IMR-90 (cell line): ENCODE measurements around the gene RBM44. TPM values are rescaled to one million over a fixed set of nuclear protein-coding genes. Genes with fewer than 3 reads are reported as not detected.

Experiments
- ATAC-seq: fragments of 200-7000 bp; cut with Tn5 transposase; 2 replicates; pipeline ENCODE4 v1.9.1; 2020; ENCODE audit warnings: low read depth, mild to moderate bottlenecking, moderate library complexity
- BruUV-seq: library from RNA; stranded (reverse); fragments of 400-500 nt; replicated peaks from 2 replicates; lab custom pipeline; 2021; lab: Mats Ljungman, UMichigan
- CTCF ChIA-PET: fragments of 300-600 bp; formaldehyde crosslinking; extraction: SDS; loops from one replicate; lab custom pipeline; 2021; ENCODE audit warnings: antibody characterized with exemption; lab: Yijun Ruan, JAX
- POLR2A ChIA-PET: fragments of 300-600 bp; sonication (Branson Sonifier 250); formaldehyde crosslinking; loops from one replicate; lab custom pipeline; 2022; ENCODE audit warnings: antibody characterized with exemption; ENCODE audit not compliant: unreplicated experiment; lab: Charles Lee
- DNase-seq: peaks from one replicate; pipeline ENCODE4 v3.0.0; 2013
- H2AFZ ChIP-seq: replicated peaks from 2 replicates; pipeline ENCODE3; 2013; ENCODE audit warnings: low read length, mild to moderate bottlenecking; ENCODE audit not compliant: poor library complexity
- H2AK5ac ChIP-seq: 2 replicates; pipeline ENCODE4 v1.6.1; 2013; ENCODE audit warnings: low read depth, low read length, inconsistent platforms
- H2AK9ac ChIP-seq: replicated peaks from 2 replicates; pipeline ENCODE3; 2013; ENCODE audit warnings: mild to moderate bottlenecking, low read depth, low read length, moderate library complexity; ENCODE audit not compliant: poor library complexity
- H2BK120ac ChIP-seq: 2 replicates; pipeline ENCODE4 v1.6.1; 2013; ENCODE audit warnings: low read depth, low read length, inconsistent platforms
- H2BK15ac ChIP-seq: 3 replicates; pipeline ENCODE4 v1.6.1; 2013; ENCODE audit warnings: low read depth, low read length, inconsistent platforms
- H2BK20ac ChIP-seq: 2 replicates; pipeline ENCODE4 v1.6.1; 2013; ENCODE audit warnings: low read depth, mild to moderate bottlenecking, inconsistent platforms, low read length, moderate library complexity
- H2BK5ac ChIP-seq: 2 replicates; pipeline ENCODE4 v1.6.1; 2013; ENCODE audit warnings: mild to moderate bottlenecking, low read depth, low read length, inconsistent platforms; ENCODE audit not compliant: poor library complexity, severe bottlenecking
- H3K14ac ChIP-seq: replicated peaks from 2 replicates; pipeline ENCODE4 v1.6.1; 2013; ENCODE audit warnings: low read depth, low read length, inconsistent platforms
- H3K18ac ChIP-seq: 2 replicates; pipeline ENCODE4 v1.6.1; 2013; ENCODE audit warnings: low read depth, low read length, control low read depth
- H3K23ac ChIP-seq: 2 replicates; pipeline ENCODE4 v1.6.1; 2013; ENCODE audit warnings: low read depth, low read length, inconsistent platforms
- H3K27ac ChIP-seq: 2 replicates; pipeline ENCODE4 v1.5.1; 2013; ENCODE audit warnings: mild to moderate bottlenecking, control low read depth, low read length; ENCODE audit not compliant: insufficient read depth
- H3K27me3 ChIP-seq: 2 replicates; pipeline ENCODE4 v1.6.1; 2013; ENCODE audit warnings: low read length; ENCODE audit not compliant: control insufficient read depth, insufficient read depth
- H3K36me3 ChIP-seq: 2 replicates; pipeline ENCODE4 v1.6.1; 2013; ENCODE audit warnings: low read length, mixed read lengths; ENCODE audit not compliant: control insufficient read depth, insufficient read depth
- H3K4ac ChIP-seq: 2 replicates; pipeline ENCODE4 v1.6.1; 2013; ENCODE audit warnings: low read depth, low read length, inconsistent platforms
- H3K4me1 ChIP-seq: 2 replicates; pipeline ENCODE4 v1.6.1; 2013; ENCODE audit warnings: low read length, mixed read lengths; ENCODE audit not compliant: control insufficient read depth, insufficient read depth
- H3K4me2 ChIP-seq: 2 replicates; pipeline ENCODE4 v1.6.1; 2013; ENCODE audit warnings: low read depth, mild to moderate bottlenecking, control low read depth, low read length, moderate library complexity
- H3K4me3 ChIP-seq: 2 replicates; pipeline ENCODE4 v1.5.1; 2013; ENCODE audit warnings: low read depth, mild to moderate bottlenecking, control low read depth, low read length, moderate library complexity; ENCODE audit not compliant: insufficient read depth
- H3K56ac ChIP-seq: 2 replicates; pipeline ENCODE4 v1.6.1; 2013; ENCODE audit warnings: low read length, inconsistent platforms; ENCODE audit not compliant: insufficient read depth; ENCODE audit errors: extremely low read depth
- H3K79me1 ChIP-seq, 2 experiments: 2 replicates each; pipeline ENCODE4 v1.6.1; 2013; ENCODE audit warnings: low read length in 2 of 2, inconsistent platforms in 1 of 2, low read depth in 1 of 2
- H3K9ac ChIP-seq: 2 replicates; pipeline ENCODE4 v1.6.1; 2013; ENCODE audit warnings: low read depth, low read length, control low read depth
- H3K9me1 ChIP-seq: 2 replicates; pipeline ENCODE4 v1.6.1; 2013; ENCODE audit warnings: low read length, inconsistent platforms; ENCODE audit not compliant: insufficient read depth
- H3K9me3 ChIP-seq: 2 replicates; pipeline ENCODE4 v1.6.1; 2013; ENCODE audit warnings: low read length; ENCODE audit not compliant: control insufficient read depth, insufficient read depth
- H4K20me1 ChIP-seq: 2 replicates; pipeline ENCODE4 v1.6.1; 2013; ENCODE audit warnings: low read length, inconsistent platforms; ENCODE audit not compliant: insufficient read depth
- H4K5ac ChIP-seq: 2 replicates; pipeline ENCODE4 v1.6.1; 2013; ENCODE audit warnings: mild to moderate bottlenecking, low read depth, low read length, control low read depth
- H4K8ac ChIP-seq, 2 experiments: 2 replicates each; pipeline ENCODE4 v1.6.1; 2013; ENCODE audit warnings: low read depth in 2 of 2, low read length in 2 of 2, control low read depth in 1 of 2, inconsistent platforms in 1 of 2
- H4K91ac ChIP-seq: 2 replicates; pipeline ENCODE4 v1.6.1; 2013; ENCODE audit warnings: low read depth, low read length, inconsistent platforms; ENCODE audit not compliant: insufficient read depth
- CEBPB ChIP-seq: IDR thresholded peaks from 2 replicates; pipeline ENCODE4 v1.6.1; 2012; ENCODE audit warnings: low read depth, low read length, improper control_type of control experiment
- CHD1 ChIP-seq: IDR thresholded peaks from 2 replicates; pipeline ENCODE4 v1.6.1; 2012; ENCODE audit warnings: low read depth, low read length, improper control_type of control experiment
- FOS ChIP-seq: fragments of 150-350 bp; IDR thresholded peaks from 2 replicates; pipeline ENCODE4 v1.6.1; 2016; ENCODE audit warnings: low read depth, low read length
- MAZ ChIP-seq: IDR thresholded peaks from 2 replicates; pipeline ENCODE4 v1.6.1; 2012; ENCODE audit warnings: low read depth, mild to moderate bottlenecking, low read length, improper control_type of control experiment, moderate library complexity, borderline replicate concordance
- POLR2A ChIP-seq: IDR thresholded peaks from 2 replicates; pipeline ENCODE4 v1.6.1; 2012; ENCODE audit warnings: mild to moderate bottlenecking, low read depth, low read length
- RCOR1 ChIP-seq: IDR thresholded peaks from 2 replicates; pipeline ENCODE4 v1.6.1; 2012; ENCODE audit warnings: mild to moderate bottlenecking, low read length, improper control_type of control experiment; ENCODE audit not compliant: insufficient replicate concordance
- WGBS, 2 experiments: methylation state at CpG; one replicate each; pipeline versions ENCODE4 v1.1.5 to v1.1.7; 2013; ENCODE audit warnings: missing lambda C conversion rate in 2 of 2; ENCODE audit not compliant: insufficient read length in 1 of 2; ENCODE audit errors: extremely low coverage in 2 of 2; 5-methylcytosine and 5-hydroxymethylcytosine counted together
- dilution Hi-C: fragments of 300-500 bp; cut with HindIII; formaldehyde crosslinking; loops from one replicate; pipeline ENCODE4 v1.14.3; 2018; ENCODE audit warnings: low sequenced_read_pairs; ENCODE audit not compliant: unreplicated experiment
- in situ Hi-C: fragments of 300-500 bp; cut with MboI; formaldehyde crosslinking; loops from 3 replicates; pipeline ENCODE4 v1.14.3; 2019; ENCODE audit warnings: low sequenced_read_pairs, inconsistent platforms, mixed read lengths
- intact Hi-C: fragments of 100-400 bp; cut with micrococcal nuclease; formaldehyde crosslinking; loops from 2 replicates; pipeline ENCODE4 v1.10.0; 2022
- polyA plus RNA-seq, 3 experiments: library from polyadenylated mRNA; depleted of rRNA; stranded (reverse); fragments of >200 nt; gene quantifications; 2 replicates each; pipeline ENCODE4 v1.2.3, GENCODE V29; 2012; ENCODE audit warnings: low replicate concordance in 1 of 3
- total RNA-seq: library from RNA; depleted of rRNA; stranded (reverse); fragments of >200 nt; gene quantifications from 2 replicates; pipeline ENCODE4 v1.2.3, GENCODE V29; 2012

RBM44 gene
- total and polyA plus RNA-seq, 2 of the 4 experiments (the other 2 are of a cell fraction) = 0.14 to 0.18 TPM

DNA sequence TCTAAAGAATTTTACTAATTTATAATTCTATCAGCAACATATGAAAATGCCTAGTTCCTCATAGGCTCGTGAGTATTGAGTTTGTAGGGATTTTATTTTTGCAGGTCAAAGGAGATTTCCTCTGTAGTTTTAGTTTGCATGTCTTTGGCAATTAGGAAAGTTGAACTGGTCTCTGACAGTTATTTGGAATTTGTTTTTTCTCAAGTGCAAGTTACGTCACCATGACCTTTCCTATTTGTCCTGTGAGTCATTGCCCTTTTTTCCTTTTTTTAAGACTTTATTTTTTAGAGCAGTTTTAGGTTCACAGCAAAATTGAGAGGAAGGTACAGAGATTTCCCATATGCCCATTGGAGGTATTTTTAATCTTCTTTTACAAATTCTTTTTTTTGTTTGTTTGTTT is 89.8 kb downstream of the RBM44 start:
- H3K79me1 ChIP-seq = peaks cover 0 to 4% of the 10 kb centered on the region in 2 experiments; a peak in 1 of 4 replicates
- no peaks in the 10 kb centered on the region for H4K20me1 ChIP-seq
- ChIA-PET CTCF (no interaction called here), POLR2A (no interaction called here)
- no peaks in the 10 kb centered on the region for H3K9me3 ChIP-seq
- H2BK20ac ChIP-seq = no peak overlapping the region
- H2BK5ac ChIP-seq = no peak overlapping the region
- WGBS, 2 experiments = no CpG with 5 or more reads among the region's 2 CpGs
- no peak overlapping the region for H2AFZ ChIP-seq
- H3K9me1 ChIP-seq = peaks cover 15% of the 10 kb centered on the region
- no peaks in the 10 kb centered on the region for H3K36me3 ChIP-seq
- peak; percentile 85 for DNase-seq
- peak overlapping the region; percentile 29; the same call in 1 of the 2 replicates for H3K4ac ChIP-seq
- no peak overlapping the region for H2AK5ac ChIP-seq
- no peak overlapping the region for H4K8ac ChIP-seq
- H2AK9ac ChIP-seq = no peak overlapping the region
- no peaks in the 10 kb centered on the region for H3K27me3 ChIP-seq
- H4K5ac ChIP-seq = no peak overlapping the region
- H3K27ac ChIP-seq = peak overlapping the region; percentile 37; the same call in 1 of the 2 replicates
- BruUV-seq = no TSS peak
- H4K91ac ChIP-seq = no peak overlapping the region; the same call in 1 of the 2 replicates
- no peak overlapping the region for H3K14ac ChIP-seq
- no peak overlapping the region for H3K4me3 ChIP-seq
- dilution Hi-C loops (no loop called here), intact Hi-C loops (no loop called here), in situ Hi-C loops (no loop called here)
- H3K4me2 ChIP-seq = no peak overlapping the region
- H3K4me1 ChIP-seq = peaks cover 5% of the 10 kb centered on the region; the same call in 1 of the 2 replicates
- peak; percentile 63 for ATAC-seq
- TF ChIP-seq CEBPB (peak; percentile 75), FOS (peak; percentile 50; the same call in 1 of the 2 replicates), CHD1 (no peak), POLR2A (no peak), RCOR1 (no peak), MAZ (no peak)
- H3K18ac ChIP-seq = no peak overlapping the region
- H2BK15ac ChIP-seq = no peak overlapping the region
- peak overlapping the region; percentile 0; the same call in 1 of the 2 replicates for H2BK120ac ChIP-seq
- no peak overlapping the region for H3K23ac ChIP-seq
- no peak overlapping the region for H3K9ac ChIP-seq
- H3K56ac ChIP-seq = no peak overlapping the region
